ENCODE data around the gene HNRNPA1L2.
A peak's percentile ranks its signal among the peaks of the same experiment; 100 is the strongest.
"Not testable (repeated sequence)": the region's sequence is repeated elsewhere in the genome, so short reads cannot be mapped to it uniquely, and the experiment has no call there.

The HNRNPA1L2 gene

DNA sequence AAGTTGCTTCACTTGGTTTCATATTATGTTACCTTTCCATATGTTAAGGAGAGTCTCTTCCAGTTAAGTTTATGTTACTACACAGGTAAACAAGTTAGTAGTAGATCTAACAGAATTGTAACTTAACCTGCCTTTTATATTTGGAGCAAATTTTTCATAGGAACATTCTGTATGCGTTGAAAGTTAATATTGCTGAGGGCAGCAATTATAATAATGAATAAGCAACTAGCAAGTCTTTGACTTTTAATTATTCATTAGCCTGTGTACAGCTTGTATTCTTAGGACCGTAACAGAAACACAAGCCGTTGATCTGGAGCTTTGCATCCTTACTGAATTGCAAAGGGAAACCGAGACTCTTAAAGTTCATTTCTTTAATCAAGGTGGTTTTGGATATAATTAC, 22.0 kb downstream of the HNRNPA1L2 start:
- DNase-seq (ENCODE audit: insufficient read length, low spot score) (no peak), FAIRE-seq (no peak)
- TF ChIP-seq, protein P1, sequence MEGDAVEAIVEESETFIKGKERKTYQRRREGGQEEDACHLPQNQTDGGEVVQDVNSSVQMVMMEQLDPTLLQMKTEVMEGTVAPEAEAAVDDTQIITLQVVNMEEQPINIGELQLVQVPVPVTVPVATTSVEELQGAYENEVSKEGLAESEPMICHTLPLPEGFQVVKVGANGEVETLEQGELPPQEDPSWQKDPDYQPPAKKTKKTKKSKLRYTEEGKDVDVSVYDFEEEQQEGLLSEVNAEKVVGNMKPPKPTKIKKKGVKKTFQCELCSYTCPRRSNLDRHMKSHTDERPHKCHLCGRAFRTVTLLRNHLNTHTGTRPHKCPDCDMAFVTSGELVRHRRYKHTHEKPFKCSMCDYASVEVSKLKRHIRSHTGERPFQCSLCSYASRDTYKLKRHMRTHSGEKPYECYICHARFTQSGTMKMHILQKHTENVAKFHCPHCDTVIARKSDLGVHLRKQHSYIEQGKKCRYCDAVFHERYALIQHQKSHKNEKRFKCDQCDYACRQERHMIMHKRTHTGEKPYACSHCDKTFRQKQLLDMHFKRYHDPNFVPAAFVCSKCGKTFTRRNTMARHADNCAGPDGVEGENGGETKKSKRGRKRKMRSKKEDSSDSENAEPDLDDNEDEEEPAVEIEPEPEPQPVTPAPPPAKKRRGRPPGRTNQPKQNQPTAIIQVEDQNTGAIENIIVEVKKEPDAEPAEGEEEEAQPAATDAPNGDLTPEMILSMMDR (IDR thresholded peaks at IDR 0.05; ENCODE audit: insufficient read depth, missing control alignments): no peak

DNA sequence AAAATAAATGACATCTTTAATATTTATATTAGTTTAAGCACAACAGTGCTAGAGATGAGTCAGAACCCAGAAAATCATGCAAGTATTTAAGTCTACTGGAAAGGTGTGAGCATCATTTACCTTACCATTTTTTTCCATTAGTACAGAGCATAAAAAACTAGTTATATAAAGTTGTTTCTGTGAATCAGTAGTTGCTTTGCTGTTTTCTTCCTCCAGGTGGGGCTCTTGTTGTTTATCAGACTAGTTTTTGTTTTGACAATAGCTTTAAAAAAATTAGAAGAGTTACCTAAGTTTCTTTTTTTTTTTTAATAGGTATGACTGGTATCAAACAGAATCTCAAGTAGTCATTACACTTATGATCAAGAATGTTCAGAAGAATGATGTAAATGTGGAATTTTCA, 23.1 kb downstream of the HNRNPA1L2 start:
- DNase-seq (ENCODE audit: insufficient read length, low spot score): no peak
- TF ChIP-seq, protein P1 (IDR thresholded peaks at IDR 0.05; ENCODE audit: insufficient read depth, missing control alignments): peak; percentile 46
- no peak for FAIRE-seq

DNA sequence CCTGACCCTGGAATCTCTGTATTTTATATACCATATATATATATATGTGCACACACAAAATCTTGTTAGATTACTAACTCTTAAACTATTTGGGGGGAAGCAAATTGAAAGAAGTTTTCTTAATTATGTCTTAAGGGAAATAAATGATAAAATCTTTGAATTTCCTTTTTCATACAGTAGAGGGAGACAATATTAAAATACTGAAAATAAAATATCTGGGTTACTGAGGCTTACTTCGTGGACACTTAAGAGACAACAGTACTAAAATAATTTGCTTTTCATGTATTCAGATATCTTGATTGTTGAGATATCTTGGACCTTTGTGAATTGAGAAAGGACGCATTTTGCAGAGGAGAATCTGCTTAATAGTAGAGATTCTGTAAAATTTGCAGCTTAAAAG, 27.4 kb downstream of the HNRNPA1L2 start:
- DNase-seq (ENCODE audit: insufficient read length, low spot score) (no peak), FAIRE-seq (no peak)
- TF ChIP-seq, protein P1 (IDR thresholded peaks at IDR 0.05; ENCODE audit: insufficient read depth, missing control alignments): peak; percentile 2

DNA sequence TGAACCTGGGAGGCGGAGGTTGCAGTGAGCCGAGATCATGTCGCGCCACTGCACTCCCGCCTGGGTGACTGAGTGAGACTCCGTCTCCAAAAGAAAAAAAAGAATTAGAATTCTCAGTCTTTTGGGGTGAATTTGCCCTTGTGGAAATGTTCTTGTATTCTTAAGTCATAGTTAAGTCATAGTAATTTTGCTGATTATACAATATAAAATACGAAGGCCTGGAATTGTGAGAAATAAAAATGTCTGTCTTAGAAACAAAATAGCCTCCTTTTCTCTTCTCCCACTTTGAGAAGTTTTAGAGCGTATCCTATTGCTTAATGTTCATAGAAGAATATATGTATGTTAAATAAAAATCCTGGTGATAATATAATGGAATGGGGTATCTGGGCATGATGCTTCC, 28.5 kb downstream of the HNRNPA1L2 start:
- TF ChIP-seq, protein P1 (IDR thresholded peaks at IDR 0.05; ENCODE audit: insufficient read depth, missing control alignments): no peak
- DNase-seq (ENCODE audit: insufficient read length, low spot score) (no peak), FAIRE-seq (no peak)

DNA sequence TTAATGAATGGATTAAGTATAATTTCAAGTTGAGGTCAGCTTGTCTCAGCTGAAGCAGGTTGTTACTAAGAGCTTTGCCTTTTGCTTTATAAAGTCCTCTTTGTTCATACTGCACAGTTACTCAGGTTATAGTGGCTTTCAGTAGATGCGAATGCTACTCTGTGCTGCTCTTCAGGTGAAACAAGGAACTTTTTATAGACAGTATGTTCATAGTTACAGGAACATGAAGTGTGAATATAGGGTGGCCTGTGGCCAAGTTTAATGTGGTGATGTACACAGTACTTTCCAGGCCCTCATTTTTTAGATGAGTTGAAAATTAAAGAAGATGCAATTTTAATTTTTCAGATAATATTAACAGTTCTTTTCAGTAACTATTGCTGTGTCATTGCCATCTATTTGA, 31.2 kb downstream of the HNRNPA1L2 start:
- DNase-seq (ENCODE audit: insufficient read length, low spot score): no peak
- FAIRE-seq: no peak
- TF ChIP-seq, protein P1 (IDR thresholded peaks at IDR 0.05; ENCODE audit: insufficient read depth, missing control alignments): no peak

DNA sequence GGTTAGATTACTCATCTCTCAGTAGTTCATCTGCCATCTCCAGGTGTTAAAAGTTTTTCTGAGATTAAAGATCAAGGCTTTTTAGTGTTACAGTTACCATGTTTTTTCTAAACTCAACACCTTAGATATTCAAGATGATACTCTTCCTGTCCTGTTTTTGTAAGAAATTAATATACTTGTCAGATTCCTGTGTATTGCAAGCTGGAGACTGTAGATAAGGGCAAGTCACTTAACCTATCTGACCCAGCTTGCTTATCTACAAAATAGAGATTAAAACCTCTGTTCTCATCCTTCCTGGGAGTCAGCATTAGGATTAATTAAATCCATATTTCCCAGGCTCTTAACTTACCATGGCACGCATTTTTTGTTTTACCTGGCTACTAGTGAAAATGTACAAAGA, 35.6 kb downstream of the HNRNPA1L2 start:
- TF ChIP-seq, protein P1 (IDR thresholded peaks at IDR 0.05; ENCODE audit: insufficient read depth, missing control alignments): no peak
- DNase-seq (ENCODE audit: insufficient read length, low spot score) (no peak), FAIRE-seq (no peak)

DNA sequence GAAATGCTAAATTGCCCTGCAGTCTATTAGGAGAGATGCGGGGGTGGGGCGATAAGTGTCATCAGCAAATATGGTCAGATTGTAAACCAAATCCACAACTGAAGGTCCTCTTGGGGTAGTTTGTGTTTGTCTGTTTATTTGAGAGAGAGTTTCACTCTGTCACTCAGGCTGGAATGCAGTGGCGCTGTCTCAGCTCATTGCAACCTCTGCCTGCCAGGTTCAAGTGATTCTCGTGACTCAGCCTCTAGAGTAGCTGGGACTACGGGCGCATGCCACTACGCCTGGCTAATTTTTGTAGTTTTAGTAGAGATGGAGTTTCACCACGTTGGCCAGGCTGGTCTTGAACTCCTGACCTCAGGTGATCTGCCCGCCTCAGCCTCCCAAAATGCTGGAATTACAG, 43.6 kb downstream of the HNRNPA1L2 start:
- not testable (repeated sequence) for DNase-seq (ENCODE audit: insufficient read length, low spot score); FAIRE-seq

DNA sequence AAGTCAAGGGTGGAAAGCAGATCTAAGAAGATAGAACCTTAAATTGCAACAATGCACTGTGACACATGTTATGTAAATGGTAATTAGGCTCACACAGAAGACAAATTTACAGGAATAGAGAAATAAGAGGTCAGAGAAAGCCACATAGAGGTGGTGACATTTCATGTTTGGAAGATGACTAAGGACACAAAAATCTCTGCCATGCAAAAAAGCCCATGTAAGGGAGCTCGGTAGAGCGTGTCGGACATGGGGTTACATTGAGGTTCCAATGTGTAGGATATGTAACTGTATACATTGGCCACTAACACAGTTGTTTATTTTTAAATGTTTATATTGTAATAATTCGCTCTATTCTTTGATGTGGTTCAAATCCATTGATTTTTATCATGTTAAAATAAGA, 44.1 kb downstream of the HNRNPA1L2 start:
- no peak for DNase-seq (ENCODE audit: insufficient read length, low spot score)
- FAIRE-seq: no peak
- TF ChIP-seq, protein P1 (IDR thresholded peaks at IDR 0.05; ENCODE audit: insufficient read depth, missing control alignments): no peak

All from D721Med (cell line).